ENCODE results near the gene CBL.

DNA sequence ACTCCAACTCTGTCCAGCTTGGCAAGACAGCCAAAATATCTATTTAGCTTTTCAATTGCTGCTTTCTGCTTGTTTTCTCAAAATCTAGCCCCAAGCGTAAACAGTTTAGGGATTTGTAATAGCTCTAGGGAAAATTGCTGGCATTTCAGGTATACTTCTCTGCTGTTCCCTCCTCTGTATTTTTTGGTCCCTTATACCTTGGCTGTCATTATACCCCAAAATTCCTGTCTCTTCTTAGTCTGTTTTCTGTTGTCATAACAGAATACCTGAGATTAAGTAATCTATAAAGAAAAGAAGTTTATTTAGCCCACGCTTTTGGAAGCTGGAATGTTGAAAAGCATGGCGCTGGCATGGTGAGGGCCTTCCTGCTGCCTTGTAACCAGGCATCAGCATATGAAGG is 87.3 kb downstream of the CBL start:
- TF ChIP-seq CTCF (IDR thresholded peaks at IDR 0.05) (no peak), NFYB (CRISPR knock-in tag; conservative IDR thresholded peaks at IDR 0.05; ENCODE audit: low read depth) (no peak), PREB (CRISPR knock-in tag; IDR thresholded peaks at IDR 0.05; ENCODE audit: borderline replicate concordance) (no peak)
